H9 (cell line): Measurements from ENCODE around the gene IMMP1L. TPM values are rescaled to one million over a fixed set of nuclear protein-coding genes. Genes with fewer than 3 reads are reported as not detected.

ENCODE experiments used
- DNase-seq: peaks from one replicate; pipeline ENCODE4 v3.0.0-alpha.2; 2017
- H2AFZ ChIP-seq: one replicate; pipeline ENCODE4 v1.6.1; 2013; ENCODE audit warnings: mild to moderate bottlenecking, low read length, control low read depth, moderate library complexity
- H2AK5ac ChIP-seq: 2 replicates; pipeline ENCODE4 v1.6.1; 2013; ENCODE audit warnings: low read length, control low read depth, mixed read lengths; ENCODE audit not compliant: insufficient read length
- H2BK120ac ChIP-seq: one replicate; pipeline ENCODE4 v1.6.1; 2013; ENCODE audit warnings: low read depth, mild to moderate bottlenecking, low read length, control low read depth, inconsistent platforms; ENCODE audit not compliant: poor library complexity, severe bottlenecking
- H2BK12ac ChIP-seq: 2 replicates; pipeline ENCODE4 v1.6.1; 2013; ENCODE audit warnings: low read length, control low read depth, mixed read lengths, low read depth; ENCODE audit not compliant: insufficient read length
- H2BK15ac ChIP-seq: 2 replicates; pipeline ENCODE4 v1.6.1; 2013; ENCODE audit warnings: low read depth, low read length, control low read depth
- H2BK20ac ChIP-seq: one replicate; pipeline ENCODE4 v1.6.1; 2013; ENCODE audit warnings: low read depth, mild to moderate bottlenecking, low read length, control low read depth, inconsistent platforms; ENCODE audit not compliant: poor library complexity, severe bottlenecking
- H2BK5ac ChIP-seq: 2 replicates; pipeline ENCODE4 v1.6.1; 2013; ENCODE audit warnings: low read length, control low read depth, mixed read lengths; ENCODE audit not compliant: insufficient read length
- H3K14ac ChIP-seq: 2 replicates; pipeline ENCODE4 v1.6.1; 2013; ENCODE audit warnings: low read length, control low read depth; ENCODE audit not compliant: insufficient read depth
- H3K18ac ChIP-seq: 2 replicates; pipeline ENCODE4 v1.6.1; 2013; ENCODE audit warnings: low read depth, mild to moderate bottlenecking, mixed read lengths, low read length, control low read depth; ENCODE audit not compliant: insufficient read length
- H3K23ac ChIP-seq: 2 replicates; pipeline ENCODE4 v1.6.1; 2013; ENCODE audit warnings: low read length, control low read depth, mixed read lengths, low read depth; ENCODE audit not compliant: insufficient read length
- H3K23me2 ChIP-seq: 2 replicates; pipeline ENCODE4 v1.6.1; 2013; ENCODE audit warnings: low read depth, mild to moderate bottlenecking, mixed read lengths, low read length, control low read depth; ENCODE audit not compliant: insufficient read length, poor library complexity, severe bottlenecking
- H3K27ac ChIP-seq: 2 replicates; pipeline ENCODE4 v1.5.1; 2013; ENCODE audit warnings: low read length, control low read depth, mixed read lengths, low read depth; ENCODE audit not compliant: insufficient read length
- H3K27me3 ChIP-seq: 2 replicates; pipeline ENCODE4 v1.6.1; 2013; ENCODE audit warnings: low read length, control low read depth, inconsistent platforms; ENCODE audit not compliant: insufficient read depth
- H3K4ac ChIP-seq: 2 replicates; pipeline ENCODE4 v1.6.1; 2013; ENCODE audit warnings: low read depth, mild to moderate bottlenecking, control low read depth, inconsistent platforms, low read length, moderate library complexity
- H3K4me1 ChIP-seq: 2 replicates; pipeline ENCODE4 v1.6.1; 2013; ENCODE audit warnings: low read length, control low read depth, inconsistent platforms; ENCODE audit not compliant: insufficient read depth
- H3K4me2 ChIP-seq: 2 replicates; pipeline ENCODE4 v1.6.1; 2013; ENCODE audit warnings: low read length, control low read depth, mixed read lengths; ENCODE audit not compliant: insufficient read length, insufficient read depth
- H3K56ac ChIP-seq: 2 replicates; pipeline ENCODE4 v1.6.1; 2013; ENCODE audit warnings: low read depth, mild to moderate bottlenecking, mixed read lengths, low read length, control low read depth; ENCODE audit not compliant: insufficient read length
- H3K79me1 ChIP-seq: 2 replicates; pipeline ENCODE4 v1.6.1; 2013; ENCODE audit warnings: low read depth, mild to moderate bottlenecking, moderate library complexity, low read length, control low read depth, inconsistent platforms; ENCODE audit not compliant: insufficient read depth, poor library complexity, severe bottlenecking
- H3K79me2 ChIP-seq: 2 replicates; pipeline ENCODE4 v1.6.1; 2013; ENCODE audit warnings: low read length, control low read depth, inconsistent platforms; ENCODE audit not compliant: insufficient read depth
- H3K9ac ChIP-seq: 2 replicates; pipeline ENCODE4 v1.6.1; 2013; ENCODE audit warnings: low read length, control low read depth, mixed read lengths; ENCODE audit not compliant: insufficient read length; ENCODE audit errors: extremely low read depth
- H3K9me3 ChIP-seq: one replicate; pipeline ENCODE4 v1.6.1; 2013; ENCODE audit warnings: low read depth, low read length, inconsistent platforms; ENCODE audit not compliant: control insufficient read depth
- H3T11ph ChIP-seq: one replicate; pipeline ENCODE4 v1.6.1; 2013; ENCODE audit warnings: mild to moderate bottlenecking, low read length, control low read depth, inconsistent platforms
- H4K20me1 ChIP-seq: one replicate; pipeline ENCODE4 v1.6.1; 2013; ENCODE audit not compliant: control insufficient read depth, insufficient read length, insufficient read depth
- H4K5ac ChIP-seq: 2 replicates; pipeline ENCODE4 v1.6.1; 2013; ENCODE audit warnings: low read depth, mild to moderate bottlenecking, mixed read lengths, low read length, control low read depth; ENCODE audit not compliant: insufficient read length
- H4K8ac ChIP-seq: replicated peaks from 2 replicates; pipeline ENCODE4 v1.6.1; 2013; ENCODE audit warnings: low read length, control low read depth, mixed read lengths, low read depth; ENCODE audit not compliant: insufficient read length
- H4K91ac ChIP-seq: 2 replicates; pipeline ENCODE4 v1.6.1; 2013; ENCODE audit warnings: low read depth, mild to moderate bottlenecking, moderate library complexity, mixed read lengths, low read length, control low read depth; ENCODE audit not compliant: insufficient read length
- H3K27ac Mint-ChIP-seq, 3 experiments: 2 replicates in 2 of 3; 3 replicates in 1 of 3; pipeline ENCODE4 v1.8.0; 2020 to 2021; ENCODE audit warnings: mixed read lengths in 3 of 3, mild to moderate bottlenecking in 1 of 3, moderate library complexity in 1 of 3
- H3K27me3 Mint-ChIP-seq: 2 replicates; pipeline ENCODE4 v1.8.0; 2021; ENCODE audit warnings: low read depth, mild to moderate bottlenecking, moderate library complexity, mixed read lengths
- H3K36me3 Mint-ChIP-seq, 3 experiments: 2 replicates in 2 of 3; 3 replicates in 1 of 3; pipeline ENCODE4 v1.8.0; 2020 to 2021; ENCODE audit warnings: low read depth in 3 of 3, mixed read lengths in 3 of 3; ENCODE audit not compliant: insufficient read depth in 1 of 3
- H3K4me1 Mint-ChIP-seq, 2 experiments: 2 replicates each; pipeline ENCODE4 v1.8.0; 2020; ENCODE audit warnings: mixed read lengths in 2 of 2
- H3K4me3 Mint-ChIP-seq, 2 experiments: 2 replicates in 1 of 2; 3 replicates in 1 of 2; pipeline ENCODE4 v1.8.0; 2020 to 2021; ENCODE audit warnings: mild to moderate bottlenecking in 2 of 2, mixed read lengths in 2 of 2, moderate library complexity in 1 of 2
- H3K9me3 Mint-ChIP-seq, 2 experiments: 2 replicates in 1 of 2; 3 replicates in 1 of 2; pipeline ENCODE4 v1.8.0; 2020; ENCODE audit warnings: mild to moderate bottlenecking in 2 of 2, mixed read lengths in 2 of 2, moderate library complexity in 1 of 2
- WGBS: extraction: QIAGEN DNeasy Blood & Tissue Kit; methylation state at CpG from one replicate; pipeline ENCODE4 v1.1.7; 2013; ENCODE audit warnings: missing lambda C conversion rate, low lambda C conversion rate, mixed read lengths; ENCODE audit not compliant: insufficient read length; ENCODE audit errors: extremely low coverage; 5-methylcytosine and 5-hydroxymethylcytosine counted together
- total RNA-seq: library from RNA; stranded (reverse); gene quantifications from 2 replicates; pipeline ENCODE4 v1.2.1, GENCODE V29; 2021
- TF ChIP-seq, protein P1 (sequence below): fragments of 200-600 bp; sonication (generic); conservative IDR thresholded peaks from 3 replicates; pipeline ENCODE4 v1.8.0; 2021; ENCODE audit warnings: antibody characterized with exemption, mild to moderate bottlenecking

The IMMP1L gene
- total RNA-seq, 1 experiment from 2014 or later: 27.0 TPM

DNA sequence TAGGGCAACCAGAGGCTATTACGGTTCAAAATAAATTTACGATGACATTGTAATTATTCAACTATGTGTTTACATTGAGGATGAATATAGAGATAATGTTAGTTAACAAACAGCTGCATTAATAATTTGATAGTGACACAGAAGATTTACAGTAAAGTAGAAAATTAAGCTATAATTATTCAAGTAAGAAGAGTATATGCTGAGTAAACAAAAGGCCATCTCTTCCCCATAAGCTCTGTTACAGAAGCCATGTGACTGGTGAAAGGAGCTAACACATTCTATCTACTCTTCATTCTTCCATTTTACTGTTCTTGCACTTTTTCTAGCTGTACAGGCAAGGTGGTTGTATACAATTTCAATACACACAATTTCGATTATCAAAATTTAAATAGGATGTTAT, 54.2 kb downstream of the IMMP1L start:
- Mint-ChIP-seq H3K4me1 (0 out of 4 replicates have a peak, but pooled peaks cover 0 to 3% of the 10 kb centered on the region in 2 experiments), H3K27ac (no peak overlapping the region), H3K27me3 (no peaks in the 10 kb centered on the region), H3K9me3 (no peaks in the 10 kb centered on the region), H3K36me3 (peaks cover 0 to 20% (median 6%) of the 10 kb centered on the region in 3 experiments; a peak in 5 of 7 replicates), H3K4me3 (no peak overlapping the region)
- no peak overlapping the region for H4K5ac ChIP-seq
- H3K14ac ChIP-seq: no peak overlapping the region
- H2BK20ac ChIP-seq: no peak overlapping the region
- H3K27me3 ChIP-seq: no peaks in the 10 kb centered on the region
- no peak overlapping the region for H3K23ac ChIP-seq
- no peak overlapping the region for H4K8ac ChIP-seq
- no peaks in the 10 kb centered on the region for H3K79me2 ChIP-seq
- no peak overlapping the region for H2BK15ac ChIP-seq
- H3K79me1 ChIP-seq: no peaks in the 10 kb centered on the region
- H2BK12ac ChIP-seq: no peak overlapping the region
- H3K9ac ChIP-seq: no peak overlapping the region
- H3K4me1 ChIP-seq: no peaks in the 10 kb centered on the region
- H2BK120ac ChIP-seq: no peak overlapping the region
- H2AFZ ChIP-seq: no peak overlapping the region
- no peaks in the 10 kb centered on the region for H4K20me1 ChIP-seq
- no peak overlapping the region for H2BK5ac ChIP-seq
- no peak overlapping the region for H3K4me2 ChIP-seq
- no CpG with 5 or more reads among the region's 3 CpGs for WGBS
- no peak overlapping the region for H4K91ac ChIP-seq
- no peak overlapping the region for H3K4ac ChIP-seq
- H3K27ac ChIP-seq: no peak overlapping the region
- TF ChIP-seq, protein P1, sequence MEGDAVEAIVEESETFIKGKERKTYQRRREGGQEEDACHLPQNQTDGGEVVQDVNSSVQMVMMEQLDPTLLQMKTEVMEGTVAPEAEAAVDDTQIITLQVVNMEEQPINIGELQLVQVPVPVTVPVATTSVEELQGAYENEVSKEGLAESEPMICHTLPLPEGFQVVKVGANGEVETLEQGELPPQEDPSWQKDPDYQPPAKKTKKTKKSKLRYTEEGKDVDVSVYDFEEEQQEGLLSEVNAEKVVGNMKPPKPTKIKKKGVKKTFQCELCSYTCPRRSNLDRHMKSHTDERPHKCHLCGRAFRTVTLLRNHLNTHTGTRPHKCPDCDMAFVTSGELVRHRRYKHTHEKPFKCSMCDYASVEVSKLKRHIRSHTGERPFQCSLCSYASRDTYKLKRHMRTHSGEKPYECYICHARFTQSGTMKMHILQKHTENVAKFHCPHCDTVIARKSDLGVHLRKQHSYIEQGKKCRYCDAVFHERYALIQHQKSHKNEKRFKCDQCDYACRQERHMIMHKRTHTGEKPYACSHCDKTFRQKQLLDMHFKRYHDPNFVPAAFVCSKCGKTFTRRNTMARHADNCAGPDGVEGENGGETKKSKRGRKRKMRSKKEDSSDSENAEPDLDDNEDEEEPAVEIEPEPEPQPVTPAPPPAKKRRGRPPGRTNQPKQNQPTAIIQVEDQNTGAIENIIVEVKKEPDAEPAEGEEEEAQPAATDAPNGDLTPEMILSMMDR: no peak
- no peak overlapping the region for H3K18ac ChIP-seq
- no peak for DNase-seq
- H2AK5ac ChIP-seq: no peak overlapping the region
- H3K9me3 ChIP-seq: no peaks in the 10 kb centered on the region
- H3T11ph ChIP-seq: no peak overlapping the region
- H3K56ac ChIP-seq: no peak overlapping the region
- no peaks in the 10 kb centered on the region for H3K23me2 ChIP-seq
